Measurements from ENCODE around the gene ZNF516. TPM values are rescaled to one million over a fixed set of nuclear protein-coding genes. Genes with fewer than 3 reads are reported as not detected.

ZNF516 gene
- total RNA-seq, 6 donors from 2014 or later: 21.9 to 44.3 (median 36.5) TPM

GRCh38 chr18:76388891-76389423, 106.1 kb downstream of the ZNF516 start:
- DNase-seq: no peak
- H3K9me3 ChIP-seq: no peaks in the 10 kb centered on the region
- no peak overlapping the region for H3K27ac ChIP-seq
- no peak overlapping the region for H3K4me3 ChIP-seq
- H3K27me3 ChIP-seq: no peaks in the 10 kb centered on the region
- TF ChIP-seq CTCF (IDR thresholded peaks at IDR 0.05) (no peak), EP300 (IDR thresholded peaks at IDR 0.05) (no peak), POLR2AphosphoS5 (IDR thresholded peaks at IDR 0.05) (no peak), POLR2A (IDR thresholded peaks at IDR 0.05) (no peak)
- no peak for ATAC-seq (ENCODE audit: low FRiP score in 2 of 2)
- H3K36me3 ChIP-seq: no peaks in the 10 kb centered on the region
- H3K4me1 ChIP-seq: peaks cover 6 to 32% (median 12%) of the 10 kb centered on the region in 4 donors
- 89% methylated on average over 9 of the region's 9 CpGs for WGBS, 2 donors

DNA sequence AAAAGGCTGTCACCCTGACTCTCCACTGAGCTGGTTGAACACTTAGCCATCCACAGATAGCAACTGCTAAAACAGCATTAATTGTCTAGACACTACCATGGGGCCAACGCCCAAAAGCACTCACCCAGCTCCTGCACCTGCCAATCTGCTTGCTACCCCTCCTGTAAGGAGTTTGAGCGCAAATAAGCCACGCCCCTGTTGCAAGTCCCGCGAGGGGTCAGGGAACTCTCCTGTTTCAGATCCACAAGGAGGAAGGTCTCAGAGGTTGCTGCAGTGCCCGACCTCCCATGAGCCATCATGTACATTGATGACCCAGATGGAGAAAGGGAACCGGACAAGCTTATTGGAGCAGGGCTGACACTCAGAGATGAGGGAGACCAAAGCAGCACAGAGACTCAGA, 106.8 kb downstream of the ZNF516 start:
- DNase-seq (peak in 1 of 2 donors; percentile 17), ATAC-seq (ENCODE audit: low FRiP score in 2 of 2) (no peak)
- 96 to 98% methylated on average over 7 of the region's 7 CpGs for WGBS, 2 donors
- H3K4me3 ChIP-seq: no peak overlapping the region
- H3K27ac ChIP-seq: no peak overlapping the region
- TF ChIP-seq EP300 (IDR thresholded peaks at IDR 0.05): no peak
- no peak for TF ChIP-seq CTCF (IDR thresholded peaks at IDR 0.05)
- TF ChIP-seq POLR2A (IDR thresholded peaks at IDR 0.05): no peak
- no peak for TF ChIP-seq POLR2AphosphoS5 (IDR thresholded peaks at IDR 0.05)
- H3K4me1 ChIP-seq: peaks cover 6 to 32% (median 12%) of the 10 kb centered on the region in 4 donors
- H3K36me3 ChIP-seq: no peaks in the 10 kb centered on the region
- H3K9me3 ChIP-seq: no peaks in the 10 kb centered on the region
- H3K27me3 ChIP-seq: no peaks in the 10 kb centered on the region

GRCh38 chr18:76387608-76388007, 107.4 kb downstream of the ZNF516 start:
- Histone ChIP-seq H3K4me3 (no peak overlapping the region), H3K4me1 (peaks cover 6 to 32% (median 12%) of the 10 kb centered on the region in 4 donors), H3K27me3 (no peaks in the 10 kb centered on the region), H3K36me3 (no peaks in the 10 kb centered on the region), H3K9me3 (no peaks in the 10 kb centered on the region), H3K27ac (no peak overlapping the region)
- TF ChIP-seq EP300 (IDR thresholded peaks at IDR 0.05) (no peak), POLR2AphosphoS5 (IDR thresholded peaks at IDR 0.05) (no peak), POLR2A (IDR thresholded peaks at IDR 0.05) (no peak), CTCF (IDR thresholded peaks at IDR 0.05) (no peak)
- 88 to 89% methylated on average over 8 of the region's 8 CpGs for WGBS, 2 donors
- no peak for ATAC-seq (ENCODE audit: low FRiP score in 2 of 2)
- DNase-seq: peak in 1 of 2 donors; percentile 18

GRCh38 chr18:76386886-76387285, 108.2 kb downstream of the ZNF516 start:
- 83 to 86% methylated on average over 9 to 13 of the region's 13 CpGs for WGBS, 2 donors
- no peaks in the 10 kb centered on the region for H3K36me3 ChIP-seq
- H3K4me3 ChIP-seq: no peak overlapping the region
- no peak overlapping the region for H3K27ac ChIP-seq
- H3K4me1 ChIP-seq: peaks cover 6 to 32% (median 9%) of the 10 kb centered on the region in 4 donors
- DNase-seq (peak in 1 of 2 donors; percentile 19), ATAC-seq (ENCODE audit: low FRiP score in 2 of 2) (no peak)
- no peaks in the 10 kb centered on the region for H3K27me3 ChIP-seq
- H3K9me3 ChIP-seq: no peaks in the 10 kb centered on the region
- TF ChIP-seq EP300 (IDR thresholded peaks at IDR 0.05) (no peak), CTCF (IDR thresholded peaks at IDR 0.05) (no peak), POLR2A (IDR thresholded peaks at IDR 0.05) (no peak), POLR2AphosphoS5 (IDR thresholded peaks at IDR 0.05) (no peak)

- peak in 1 of 2 donors; percentile 12 for DNase-seq
- WGBS, 2 donors: 90% methylated on average over 7 of the region's 7 CpGs
Measured at GRCh38 chr18:76386071-76386470, 109.0 kb downstream of the ZNF516 start.

More at GRCh38 chr18:76386071-76386470, 109.0 kb downstream of the ZNF516 start:
- Histone ChIP-seq H3K27ac (no peak overlapping the region), H3K9me3 (no peaks in the 10 kb centered on the region), H3K27me3 (no peaks in the 10 kb centered on the region), H3K4me1 (peaks cover 6 to 25% (median 9%) of the 10 kb centered on the region in 4 donors), H3K36me3 (no peaks in the 10 kb centered on the region), H3K4me3 (no peak overlapping the region)
- TF ChIP-seq EP300 (IDR thresholded peaks at IDR 0.05): no peak
- TF ChIP-seq POLR2AphosphoS5 (IDR thresholded peaks at IDR 0.05): no peak
- no peak for TF ChIP-seq CTCF (IDR thresholded peaks at IDR 0.05)
- no peak for TF ChIP-seq POLR2A (IDR thresholded peaks at IDR 0.05)
- ATAC-seq (ENCODE audit: low FRiP score in 2 of 2): no peak
